Natural killer cell treated with Interleukin-12 subunit alpha and Interleukin-12 subunit beta and Interleukin-15 and Interleukin-18, amount 100 ng/mL, for 72 hours (primary cell): ENCODE results near the gene THRB. TPM values are rescaled to one million over a fixed set of nuclear protein-coding genes. Genes with fewer than 3 reads are reported as not detected.

Source experiments
- ATAC-seq, 2 donors: fragments of 150-1000 bp; cut with Tn5 transposase in 1 of 2; sonication (Bioruptor Pico), chemical (Tn5 transposase) in 1 of 2; 2 replicates each; pipeline ENCODE4 v1.10.0; 2021
- DNase-seq: peaks from one replicate; pipeline ENCODE4 v3.0.0; 2022; ENCODE audit warnings: low spot score
- H3K27ac Mint-ChIP-seq, 2 donors: 1 replicate in 1 of 2; 2 replicates in 1 of 2; pipeline ENCODE4 v1.8.0; 2022; ENCODE audit warnings: mixed read lengths in 2 of 2, mild to moderate bottlenecking in 1 of 2, moderate library complexity in 1 of 2
- H3K27me3 Mint-ChIP-seq, 2 donors: 1 replicate in 1 of 2; 2 replicates in 1 of 2; pipeline ENCODE4 v1.8.0; 2022; ENCODE audit warnings: mixed read lengths in 2 of 2
- H3K36me3 Mint-ChIP-seq: one replicate; pipeline ENCODE4 v1.8.0; 2022; ENCODE audit warnings: mixed read lengths
- H3K4me1 Mint-ChIP-seq, 2 donors: 1 replicate in 1 of 2; 2 replicates in 1 of 2; pipeline ENCODE4 v1.8.0; 2022; ENCODE audit warnings: low read depth in 2 of 2, mixed read lengths in 2 of 2, mild to moderate bottlenecking in 1 of 2
- H3K4me3 Mint-ChIP-seq: one replicate; pipeline ENCODE4 v1.8.0; 2022; ENCODE audit warnings: mixed read lengths
- H3K9me3 Mint-ChIP-seq: 2 replicates; pipeline ENCODE4 v1.8.0; 2022; ENCODE audit warnings: mixed read lengths
- total RNA-seq, 2 donors: library from RNA; stranded (reverse); gene quantifications; one replicate each; pipeline ENCODE4 v1.2.3, GENCODE V29; 2022

The THRB gene
- total RNA-seq, 2 donors from 2014 or later, result 0.22 TPM; not detected in 1

DNA sequence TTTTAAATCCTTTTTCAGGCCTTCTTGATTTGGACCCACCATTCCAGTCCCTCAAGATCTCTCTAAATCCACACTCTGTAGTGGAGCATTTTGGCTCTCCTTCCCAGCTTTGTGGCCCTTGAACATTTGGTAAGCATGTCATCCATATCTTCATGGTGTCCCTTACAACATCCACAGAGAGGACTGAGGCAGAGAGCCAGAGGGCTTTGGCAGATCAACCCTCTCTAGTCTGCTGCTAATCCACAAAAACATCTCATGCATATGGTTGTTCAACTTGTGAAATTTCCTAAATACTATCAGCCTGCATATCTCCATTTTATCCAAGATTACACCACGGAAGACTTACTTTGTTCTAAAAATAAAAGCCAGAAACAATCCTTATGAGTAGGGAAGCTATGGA, 23.2 kb downstream of the THRB start:
- Mint-ChIP-seq H3K27ac (no peak overlapping the region), H3K36me3 (no peaks in the 10 kb centered on the region), H3K27me3 (no peaks in the 10 kb centered on the region), H3K9me3 (peaks cover 4% of the 10 kb centered on the region), H3K4me3 (no peak overlapping the region), H3K4me1 (no peaks in the 10 kb centered on the region)
- ATAC-seq (no peak), DNase-seq (no peak)

DNA sequence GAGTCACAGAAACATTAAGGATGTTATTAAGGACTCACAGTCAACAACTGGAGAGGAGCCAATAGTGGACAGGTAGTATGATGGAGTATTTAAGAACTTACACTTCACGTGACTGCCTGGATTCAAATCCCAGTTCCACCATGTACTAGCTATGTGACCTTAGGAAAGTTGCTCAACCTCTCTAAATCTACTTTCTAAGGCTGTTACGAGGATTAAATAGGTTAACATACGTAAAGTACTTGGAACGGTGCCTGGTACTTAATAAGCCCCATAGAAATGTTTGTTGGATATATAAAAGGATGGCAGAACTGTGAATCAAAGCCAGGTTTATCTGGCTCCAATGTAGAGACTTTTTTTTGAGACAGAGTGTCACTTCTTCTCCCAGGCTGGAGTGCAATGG, 24.4 kb downstream of the THRB start:
- H3K4me3 Mint-ChIP-seq, result no peak overlapping the region
- no peaks in the 10 kb centered on the region for H3K36me3 Mint-ChIP-seq
- no peaks in the 10 kb centered on the region for H3K4me1 Mint-ChIP-seq
- ATAC-seq, result no peak
- no peak overlapping the region for H3K27ac Mint-ChIP-seq
- no peaks in the 10 kb centered on the region for H3K27me3 Mint-ChIP-seq
- DNase-seq, result no peak
- H3K9me3 Mint-ChIP-seq, result peaks cover 8% of the 10 kb centered on the region

DNA sequence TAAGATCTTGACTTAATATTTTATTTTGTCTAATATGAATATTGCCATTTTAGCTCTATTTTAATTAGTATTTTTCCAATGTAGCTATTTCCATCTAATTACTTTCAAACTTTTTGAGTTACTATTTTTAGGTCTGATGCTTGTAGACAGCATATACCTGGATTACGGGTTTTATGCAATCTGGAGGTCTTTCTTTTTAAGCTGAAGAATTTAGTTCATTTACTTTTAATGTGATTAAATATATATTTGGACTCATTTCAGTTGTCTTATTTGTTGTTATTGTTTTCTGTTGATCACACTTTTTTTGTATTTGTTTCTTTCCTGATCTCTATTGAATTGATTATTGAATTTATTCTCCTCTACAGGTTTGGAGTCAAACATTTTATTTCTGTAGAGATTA, 30.3 kb downstream of the THRB start:
- DNase-seq (no peak), ATAC-seq (no peak)
- Mint-ChIP-seq H3K4me1 (no peaks in the 10 kb centered on the region), H3K9me3 (peaks cover 4% of the 10 kb centered on the region), H3K27me3 (no peaks in the 10 kb centered on the region), H3K27ac (no peak overlapping the region), H3K36me3 (no peaks in the 10 kb centered on the region), H3K4me3 (no peak overlapping the region)

- no peaks in the 10 kb centered on the region for H3K36me3 Mint-ChIP-seq
- H3K4me3 Mint-ChIP-seq, result no peak overlapping the region
These were observed 31.9 kb downstream of the THRB start for GRCh38 chr3:24462737-24463136.

GRCh38 chr3:24460974-24461373, 33.7 kb downstream of the THRB start:
- Mint-ChIP-seq H3K4me3 (no peak overlapping the region), H3K4me1 (no peaks in the 10 kb centered on the region), H3K36me3 (no peaks in the 10 kb centered on the region), H3K27me3 (no peaks in the 10 kb centered on the region), H3K9me3 (peaks cover 4% of the 10 kb centered on the region), H3K27ac (no peak overlapping the region)
- DNase-seq (no peak), ATAC-seq (no peak)

More at GRCh38 chr3:24462737-24463136, 31.9 kb downstream of the THRB start:
- H3K27ac Mint-ChIP-seq, result no peak overlapping the region
- peaks cover 6% of the 10 kb centered on the region for H3K9me3 Mint-ChIP-seq
- no peak for ATAC-seq
- DNase-seq, result no peak
- no peaks in the 10 kb centered on the region for H3K4me1 Mint-ChIP-seq
- H3K27me3 Mint-ChIP-seq, result no peaks in the 10 kb centered on the region

GRCh38 chr3:24457719-24458118, 36.9 kb downstream of the THRB start:
- Mint-ChIP-seq H3K36me3 (no peaks in the 10 kb centered on the region), H3K27ac (no peak overlapping the region), H3K9me3 (peaks cover 2% of the 10 kb centered on the region), H3K4me3 (no peak overlapping the region), H3K27me3 (no peaks in the 10 kb centered on the region), H3K4me1 (no peaks in the 10 kb centered on the region)
- no peak for ATAC-seq
- DNase-seq, result no peak

DNA sequence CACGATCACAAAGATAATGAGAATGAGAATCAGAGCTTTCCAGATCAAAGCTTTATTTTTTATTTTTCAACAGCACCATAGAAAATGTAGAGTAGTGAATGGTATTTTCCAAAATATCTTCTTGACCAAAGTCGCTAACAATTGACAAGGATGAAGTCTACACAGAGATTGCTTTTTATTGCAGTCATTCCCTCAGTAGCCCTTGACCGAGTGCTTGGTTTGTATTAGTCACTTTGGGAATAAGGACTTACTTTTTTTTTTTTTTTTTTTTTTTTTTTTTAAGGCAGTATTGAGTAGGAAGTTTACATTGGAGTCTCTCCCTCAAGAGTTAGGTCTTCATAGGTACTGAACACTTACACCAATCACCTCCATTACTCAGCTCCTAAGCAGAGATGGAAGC, 39.8 kb downstream of the THRB start:
- Mint-ChIP-seq H3K4me1 (no peaks in the 10 kb centered on the region), H3K4me3 (no peak overlapping the region), H3K27ac (no peak overlapping the region), H3K27me3 (no peaks in the 10 kb centered on the region), H3K36me3 (no peaks in the 10 kb centered on the region), H3K9me3 (peaks cover 2% of the 10 kb centered on the region)
- ATAC-seq (no peak), DNase-seq (no peak)

DNA sequence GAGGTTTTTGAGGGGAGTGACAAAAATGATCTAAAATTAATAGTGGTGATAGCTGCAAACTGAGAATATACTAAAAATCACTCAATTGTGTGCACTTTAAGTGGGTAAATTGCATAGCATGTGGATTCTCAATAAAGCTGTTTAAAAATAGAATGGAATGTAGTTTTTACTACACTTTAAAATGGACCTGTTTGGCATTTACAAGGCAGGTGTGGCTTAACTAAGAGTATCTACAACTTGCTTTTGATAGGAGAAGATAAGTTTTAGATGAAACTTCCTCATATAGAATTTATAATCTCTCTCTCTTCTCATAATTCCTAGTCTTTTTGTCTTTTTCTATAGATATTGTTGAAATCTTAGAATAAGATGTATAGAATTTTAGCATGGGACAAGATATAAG, 40.3 kb downstream of the THRB start:
- Mint-ChIP-seq H3K27me3 (no peaks in the 10 kb centered on the region), H3K4me3 (no peak overlapping the region), H3K4me1 (no peaks in the 10 kb centered on the region), H3K36me3 (no peaks in the 10 kb centered on the region), H3K27ac (no peak overlapping the region), H3K9me3 (peaks cover 2% of the 10 kb centered on the region)
- no peak for ATAC-seq
- no peak for DNase-seq

DNA sequence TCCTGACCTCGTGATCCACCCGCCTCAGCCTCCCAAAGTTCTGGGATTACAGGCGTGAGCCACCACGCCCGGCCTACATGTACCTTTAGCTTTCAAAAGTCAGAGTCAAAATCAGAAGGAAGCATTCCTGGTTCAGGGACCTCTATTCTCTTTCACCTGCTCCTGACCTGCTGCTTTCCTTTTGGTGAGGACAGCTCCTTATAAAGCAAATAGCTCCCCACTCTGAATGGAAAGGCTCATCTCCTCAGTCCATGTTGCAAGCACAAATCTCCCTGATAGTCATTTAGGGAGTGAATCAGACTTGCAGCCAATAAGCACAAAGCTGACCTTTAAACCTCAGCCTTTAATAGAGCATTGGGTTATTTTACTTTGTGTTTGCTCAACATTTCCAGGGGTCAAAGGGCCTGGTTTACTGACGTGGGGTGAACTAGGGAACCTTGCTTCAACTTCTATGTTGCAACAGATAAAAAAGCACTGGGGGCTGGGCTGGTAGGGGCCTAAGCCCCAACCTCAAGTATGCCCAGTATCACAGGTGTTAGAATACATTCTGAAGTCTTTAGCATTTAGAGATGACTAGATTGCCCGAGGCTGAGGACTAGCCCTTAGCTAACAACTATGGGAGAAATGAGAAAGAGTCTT, 43.1 kb downstream of the THRB start:
- Mint-ChIP-seq H3K27ac (no peak overlapping the region), H3K4me1 (no peaks in the 10 kb centered on the region), H3K4me3 (no peak overlapping the region), H3K36me3 (no peaks in the 10 kb centered on the region), H3K9me3 (no peaks in the 10 kb centered on the region), H3K27me3 (no peaks in the 10 kb centered on the region)
- no peak for ATAC-seq
- DNase-seq, result no peak

GRCh38 chr3:24450160-24450907, 44.3 kb downstream of the THRB start:
- no peak for ATAC-seq
- no peaks in the 10 kb centered on the region for H3K9me3 Mint-ChIP-seq
- H3K27ac Mint-ChIP-seq, result no peak overlapping the region
- no peaks in the 10 kb centered on the region for H3K27me3 Mint-ChIP-seq
- H3K36me3 Mint-ChIP-seq, result no peaks in the 10 kb centered on the region
- DNase-seq, result no peak
- H3K4me1 Mint-ChIP-seq, result no peaks in the 10 kb centered on the region
- no peak overlapping the region for H3K4me3 Mint-ChIP-seq

- no peak for ATAC-seq
- Mint-ChIP-seq H3K4me1 (no peaks in the 10 kb centered on the region), H3K36me3 (no peaks in the 10 kb centered on the region), H3K27ac (no peak overlapping the region), H3K27me3 (no peaks in the 10 kb centered on the region), H3K9me3 (no peaks in the 10 kb centered on the region), H3K4me3 (no peak overlapping the region)
- DNase-seq, result no peak
These were observed 46.8 kb downstream of the THRB start for GRCh38 chr3:24447836-24448235.

DNA sequence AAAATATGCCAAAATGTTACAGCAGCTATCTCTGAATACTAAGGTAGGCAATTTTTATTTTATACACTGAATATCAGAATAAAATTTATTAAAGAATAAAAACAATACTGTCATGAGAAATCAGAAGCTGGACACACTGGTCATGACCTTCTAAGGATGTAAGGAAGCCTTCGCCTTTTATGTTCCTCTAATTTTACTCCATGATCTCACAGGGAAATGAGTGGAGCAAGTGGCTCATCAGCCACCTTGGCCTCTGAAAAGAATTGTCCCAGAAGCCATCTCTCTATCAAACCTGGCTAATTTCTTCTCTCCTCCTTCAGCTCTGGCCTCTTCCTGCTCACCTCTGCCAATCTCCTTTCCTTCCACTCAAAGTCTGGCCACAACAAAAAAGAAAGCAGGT, 48.6 kb downstream of the THRB start:
- H3K36me3 Mint-ChIP-seq, result no peaks in the 10 kb centered on the region
- H3K4me1 Mint-ChIP-seq, result no peaks in the 10 kb centered on the region
- H3K4me3 Mint-ChIP-seq, result no peak overlapping the region
- ATAC-seq, result no peak
- no peak for DNase-seq
- H3K9me3 Mint-ChIP-seq, result peaks cover 2% of the 10 kb centered on the region
- no peaks in the 10 kb centered on the region for H3K27me3 Mint-ChIP-seq
- H3K27ac Mint-ChIP-seq, result no peak overlapping the region

DNA sequence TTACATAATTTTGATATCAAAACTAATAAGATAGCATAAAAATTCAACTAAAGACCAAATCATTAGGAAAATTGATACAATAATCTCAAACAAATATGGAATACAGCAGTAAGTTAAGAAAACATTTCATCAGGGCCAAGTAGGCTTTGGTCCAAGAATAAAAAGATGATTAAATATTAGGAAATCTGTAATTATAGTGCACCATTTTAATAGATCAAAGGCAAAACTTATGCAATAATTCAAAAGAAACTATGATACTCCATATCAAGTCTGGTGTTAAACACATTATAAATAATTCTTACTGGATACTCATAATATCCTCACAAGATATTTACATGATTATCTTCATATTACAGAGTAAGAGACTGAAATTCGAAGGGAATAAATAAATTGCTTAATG, 51.2 kb downstream of the THRB start:
- Mint-ChIP-seq H3K27me3 (no peaks in the 10 kb centered on the region), H3K36me3 (no peaks in the 10 kb centered on the region), H3K27ac (no peak overlapping the region), H3K9me3 (peaks cover 3% of the 10 kb centered on the region), H3K4me3 (no peak overlapping the region), H3K4me1 (no peaks in the 10 kb centered on the region)
- no peak for DNase-seq
- no peak for ATAC-seq

- H3K4me1 Mint-ChIP-seq, result no peaks in the 10 kb centered on the region
- H3K27me3 Mint-ChIP-seq, result no peaks in the 10 kb centered on the region
- H3K36me3 Mint-ChIP-seq, result no peaks in the 10 kb centered on the region
- H3K9me3 Mint-ChIP-seq, result peaks cover 3% of the 10 kb centered on the region
- no peak overlapping the region for H3K27ac Mint-ChIP-seq
- no peak overlapping the region for H3K4me3 Mint-ChIP-seq
- ATAC-seq (no peak), DNase-seq (no peak)
These were observed 53.7 kb downstream of the THRB start for GRCh38 chr3:24440760-24441464.
